ENCODE measurements around the gene CBARP. TPM values are rescaled to one million over a fixed set of nuclear protein-coding genes. Genes with fewer than 3 reads are reported as not detected.

Gene CBARP
- total and polyA plus RNA-seq, 2 of the 13 experiments (the other 11 are each of a cell fraction or from before 2014, with no cell fraction given), result 1.2 to 1.4 TPM

DNA sequence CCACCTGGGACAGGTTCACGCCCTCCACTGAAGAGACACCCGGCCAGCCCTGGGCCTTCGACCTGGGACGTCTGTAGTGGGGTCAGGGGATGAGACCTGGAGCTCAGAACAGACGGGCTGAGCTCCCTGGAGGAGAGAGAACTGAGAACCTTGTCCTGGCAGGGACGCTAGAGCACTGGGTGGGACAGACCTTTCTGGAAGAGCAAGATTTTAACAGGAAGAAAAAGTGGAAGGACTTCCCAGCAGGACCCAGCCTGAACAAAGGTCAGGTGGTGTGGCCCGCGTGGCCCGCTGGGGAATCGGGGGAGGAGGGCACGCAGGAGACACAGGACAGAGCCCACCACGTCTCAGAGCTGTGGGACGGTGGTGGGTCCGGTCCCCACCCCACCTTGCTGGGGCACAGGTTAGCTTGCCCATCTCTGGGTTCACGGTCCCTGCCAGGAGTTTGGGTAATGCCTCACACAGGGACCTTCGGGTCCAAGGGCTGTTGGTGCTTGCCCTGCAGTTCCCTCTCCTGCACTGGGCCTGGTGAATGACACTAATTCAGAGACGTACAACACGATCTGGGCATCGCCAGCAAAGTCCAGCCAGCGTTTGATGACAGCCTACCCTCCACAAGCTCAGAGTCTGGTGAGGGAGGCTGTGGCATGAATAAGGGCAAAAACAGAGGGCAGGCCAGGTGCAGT, 46.6 kb upstream of the CBARP start (continued):
- no peak for TF ChIP-seq ZNF713 (CRISPR knock-in tag; IDR thresholded peaks at IDR 0.05)
- no peak for TF ChIP-seq SP4 (CRISPR knock-in tag; IDR thresholded peaks at IDR 0.05)
- TF ChIP-seq, protein P1, sequence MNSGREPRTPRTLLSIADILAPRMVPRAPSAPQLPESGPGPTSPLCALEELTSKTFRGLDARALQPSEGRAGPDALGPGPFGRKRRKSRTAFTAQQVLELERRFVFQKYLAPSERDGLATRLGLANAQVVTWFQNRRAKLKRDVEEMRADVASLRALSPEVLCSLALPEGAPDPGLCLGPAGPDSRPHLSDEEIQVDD (CRISPR knock-in tag; IDR thresholded peaks at IDR 0.05; ENCODE audit: borderline replicate concordance), result no peak
- TF ChIP-seq, protein P2, sequence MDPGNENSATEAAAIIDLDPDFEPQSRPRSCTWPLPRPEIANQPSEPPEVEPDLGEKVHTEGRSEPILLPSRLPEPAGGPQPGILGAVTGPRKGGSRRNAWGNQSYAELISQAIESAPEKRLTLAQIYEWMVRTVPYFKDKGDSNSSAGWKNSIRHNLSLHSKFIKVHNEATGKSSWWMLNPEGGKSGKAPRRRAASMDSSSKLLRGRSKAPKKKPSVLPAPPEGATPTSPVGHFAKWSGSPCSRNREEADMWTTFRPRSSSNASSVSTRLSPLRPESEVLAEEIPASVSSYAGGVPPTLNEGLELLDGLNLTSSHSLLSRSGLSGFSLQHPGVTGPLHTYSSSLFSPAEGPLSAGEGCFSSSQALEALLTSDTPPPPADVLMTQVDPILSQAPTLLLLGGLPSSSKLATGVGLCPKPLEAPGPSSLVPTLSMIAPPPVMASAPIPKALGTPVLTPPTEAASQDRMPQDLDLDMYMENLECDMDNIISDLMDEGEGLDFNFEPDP (CRISPR knock-in tag; conservative IDR thresholded peaks at IDR 0.05), result no peak
- TF ChIP-seq, protein P3, sequence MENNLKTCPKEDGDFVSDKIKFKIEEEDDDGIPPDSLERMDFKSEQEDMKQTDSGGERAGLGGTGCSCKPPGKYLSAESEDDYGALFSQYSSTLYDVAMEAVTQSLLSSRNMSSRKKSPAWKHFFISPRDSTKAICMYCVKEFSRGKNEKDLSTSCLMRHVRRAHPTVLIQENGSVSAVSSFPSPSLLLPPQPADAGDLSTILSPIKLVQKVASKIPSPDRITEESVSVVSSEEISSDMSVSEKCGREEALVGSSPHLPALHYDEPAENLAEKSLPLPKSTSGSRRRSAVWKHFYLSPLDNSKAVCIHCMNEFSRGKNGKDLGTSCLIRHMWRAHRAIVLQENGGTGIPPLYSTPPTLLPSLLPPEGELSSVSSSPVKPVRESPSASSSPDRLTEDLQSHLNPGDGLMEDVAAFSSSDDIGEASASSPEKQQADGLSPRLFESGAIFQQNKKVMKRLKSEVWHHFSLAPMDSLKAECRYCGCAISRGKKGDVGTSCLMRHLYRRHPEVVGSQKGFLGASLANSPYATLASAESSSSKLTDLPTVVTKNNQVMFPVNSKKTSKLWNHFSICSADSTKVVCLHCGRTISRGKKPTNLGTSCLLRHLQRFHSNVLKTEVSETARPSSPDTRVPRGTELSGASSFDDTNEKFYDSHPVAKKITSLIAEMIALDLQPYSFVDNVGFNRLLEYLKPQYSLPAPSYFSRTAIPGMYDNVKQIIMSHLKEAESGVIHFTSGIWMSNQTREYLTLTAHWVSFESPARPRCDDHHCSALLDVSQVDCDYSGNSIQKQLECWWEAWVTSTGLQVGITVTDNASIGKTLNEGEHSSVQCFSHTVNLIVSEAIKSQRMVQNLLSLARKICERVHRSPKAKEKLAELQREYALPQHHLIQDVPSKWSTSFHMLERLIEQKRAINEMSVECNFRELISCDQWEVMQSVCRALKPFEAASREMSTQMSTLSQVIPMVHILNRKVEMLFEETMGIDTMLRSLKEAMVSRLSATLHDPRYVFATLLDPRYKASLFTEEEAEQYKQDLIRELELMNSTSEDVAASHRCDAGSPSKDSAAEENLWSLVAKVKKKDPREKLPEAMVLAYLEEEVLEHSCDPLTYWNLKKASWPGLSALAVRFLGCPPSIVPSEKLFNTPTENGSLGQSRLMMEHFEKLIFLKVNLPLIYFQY (CRISPR knock-in tag; IDR thresholded peaks at IDR 0.05; ENCODE audit: borderline replicate concordance), result 0 out of 2 replicates have a peak, but pooled peaks have one; percentile 39
- TF ChIP-seq ZNF234 (CRISPR knock-in tag; conservative IDR thresholded peaks at IDR 0.05), result no peak
- TF ChIP-seq ZNF382 (CRISPR knock-in tag; IDR thresholded peaks at IDR 0.05; ENCODE audit: borderline replicate concordance), result no peak
- no peak for TF ChIP-seq SRSF9 (IDR thresholded peaks at IDR 0.05; ENCODE audit: borderline replicate concordance, insufficient read depth, low read depth, low read length, poor library complexity, severe bottlenecking)
- TF ChIP-seq TBX3 (IDR thresholded peaks at IDR 0.05; ENCODE audit: borderline replicate concordance), result no peak
- TF ChIP-seq PHF20 (CRISPR knock-in tag; IDR thresholded peaks at IDR 0.05), result no peak
- no peak for TF ChIP-seq ZNF678 (CRISPR knock-in tag; IDR thresholded peaks at IDR 0.05)
- TF ChIP-seq CHD2 (IDR thresholded peaks at IDR 0.05; ENCODE audit: low read depth, low read length), result no peak
- TF ChIP-seq ZFP82 (CRISPR knock-in tag; IDR thresholded peaks at IDR 0.05; ENCODE audit: borderline replicate concordance), result no peak
- no peak for TF ChIP-seq ISL2 (CRISPR knock-in tag; IDR thresholded peaks at IDR 0.05)
- TF ChIP-seq NFE2 (CRISPR knock-in tag; IDR thresholded peaks at IDR 0.05), result no peak
- TF ChIP-seq TAF15 (IDR thresholded peaks at IDR 0.05; ENCODE audit: low read depth, low read length, poor library complexity, severe bottlenecking), result no peak
- TF ChIP-seq, protein P4, sequence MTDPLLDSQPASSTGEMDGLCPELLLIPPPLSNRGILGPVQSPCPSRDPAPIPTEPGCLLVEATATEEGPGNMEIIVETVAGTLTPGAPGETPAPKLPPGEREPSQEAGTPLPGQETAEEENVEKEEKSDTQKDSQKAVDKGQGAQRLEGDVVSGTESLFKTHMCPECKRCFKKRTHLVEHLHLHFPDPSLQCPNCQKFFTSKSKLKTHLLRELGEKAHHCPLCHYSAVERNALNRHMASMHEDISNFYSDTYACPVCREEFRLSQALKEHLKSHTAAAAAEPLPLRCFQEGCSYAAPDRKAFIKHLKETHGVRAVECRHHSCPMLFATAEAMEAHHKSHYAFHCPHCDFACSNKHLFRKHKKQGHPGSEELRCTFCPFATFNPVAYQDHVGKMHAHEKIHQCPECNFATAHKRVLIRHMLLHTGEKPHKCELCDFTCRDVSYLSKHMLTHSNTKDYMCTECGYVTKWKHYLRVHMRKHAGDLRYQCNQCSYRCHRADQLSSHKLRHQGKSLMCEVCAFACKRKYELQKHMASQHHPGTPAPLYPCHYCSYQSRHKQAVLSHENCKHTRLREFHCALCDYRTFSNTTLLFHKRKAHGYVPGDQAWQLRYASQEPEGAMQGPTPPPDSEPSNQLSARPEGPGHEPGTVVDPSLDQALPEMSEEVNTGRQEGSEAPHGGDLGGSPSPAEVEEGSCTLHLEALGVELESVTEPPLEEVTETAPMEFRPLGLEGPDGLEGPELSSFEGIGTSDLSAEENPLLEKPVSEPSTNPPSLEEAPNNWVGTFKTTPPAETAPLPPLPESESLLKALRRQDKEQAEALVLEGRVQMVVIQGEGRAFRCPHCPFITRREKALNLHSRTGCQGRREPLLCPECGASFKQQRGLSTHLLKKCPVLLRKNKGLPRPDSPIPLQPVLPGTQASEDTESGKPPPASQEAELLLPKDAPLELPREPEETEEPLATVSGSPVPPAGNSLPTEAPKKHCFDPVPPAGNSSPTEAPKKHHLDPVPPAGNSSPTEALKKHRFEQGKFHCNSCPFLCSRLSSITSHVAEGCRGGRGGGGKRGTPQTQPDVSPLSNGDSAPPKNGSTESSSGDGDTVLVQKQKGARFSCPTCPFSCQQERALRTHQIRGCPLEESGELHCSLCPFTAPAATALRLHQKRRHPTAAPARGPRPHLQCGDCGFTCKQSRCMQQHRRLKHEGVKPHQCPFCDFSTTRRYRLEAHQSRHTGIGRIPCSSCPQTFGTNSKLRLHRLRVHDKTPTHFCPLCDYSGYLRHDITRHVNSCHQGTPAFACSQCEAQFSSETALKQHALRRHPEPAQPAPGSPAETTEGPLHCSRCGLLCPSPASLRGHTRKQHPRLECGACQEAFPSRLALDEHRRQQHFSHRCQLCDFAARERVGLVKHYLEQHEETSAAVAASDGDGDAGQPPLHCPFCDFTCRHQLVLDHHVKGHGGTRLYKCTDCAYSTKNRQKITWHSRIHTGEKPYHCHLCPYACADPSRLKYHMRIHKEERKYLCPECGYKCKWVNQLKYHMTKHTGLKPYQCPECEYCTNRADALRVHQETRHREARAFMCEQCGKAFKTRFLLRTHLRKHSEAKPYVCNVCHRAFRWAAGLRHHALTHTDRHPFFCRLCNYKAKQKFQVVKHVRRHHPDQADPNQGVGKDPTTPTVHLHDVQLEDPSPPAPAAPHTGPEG (CRISPR knock-in tag; IDR thresholded peaks at IDR 0.05), result no peak
- TF ChIP-seq GATAD1 (CRISPR knock-in tag; IDR thresholded peaks at IDR 0.05), result peak; percentile 47; the same call in 1 of the 2 replicates
